ENCODE results near the gene GALNT14.

The GALNT14 gene

DNA sequence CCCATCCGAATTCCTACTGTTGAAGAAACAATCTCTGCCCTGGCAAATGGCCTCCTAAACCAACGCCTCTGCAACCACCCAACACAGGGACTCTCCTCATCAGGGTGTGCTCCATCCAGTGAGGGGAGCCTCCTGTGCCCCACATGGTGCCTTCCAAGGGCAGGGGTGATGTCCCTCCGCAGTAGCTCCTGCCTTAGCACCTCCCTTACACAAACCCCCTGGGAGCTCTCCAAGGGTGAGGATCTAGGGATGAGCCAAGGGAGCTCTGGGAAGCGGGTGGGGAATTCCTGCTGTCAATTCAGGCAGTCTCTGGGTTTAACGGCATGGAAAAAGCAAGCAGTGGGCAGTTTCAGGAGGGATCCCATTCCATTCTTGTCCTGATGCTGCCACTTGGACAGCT is 3.8 kb downstream of the GALNT14 start:
- DNase-seq, result no peak

DNA sequence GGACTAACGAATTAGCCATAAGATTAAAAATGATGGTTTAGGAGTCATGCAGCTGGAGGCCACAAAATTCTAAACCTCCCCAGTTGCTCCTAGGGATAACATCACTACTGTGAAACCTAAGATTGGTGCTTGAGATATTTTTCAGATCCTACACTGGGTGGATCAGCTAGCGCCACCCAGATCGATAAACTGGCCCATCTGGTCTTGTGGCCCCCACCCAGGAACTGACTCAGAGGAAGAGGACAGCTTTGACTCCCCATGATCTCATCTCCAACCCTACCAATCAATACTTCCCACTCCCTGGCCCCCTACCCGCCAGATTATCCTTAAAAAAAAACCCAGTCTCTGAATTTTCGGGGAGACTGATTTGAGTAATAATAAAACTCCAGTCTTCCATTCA is 5.5 kb downstream of the GALNT14 start:
- no peak for DNase-seq

DNA sequence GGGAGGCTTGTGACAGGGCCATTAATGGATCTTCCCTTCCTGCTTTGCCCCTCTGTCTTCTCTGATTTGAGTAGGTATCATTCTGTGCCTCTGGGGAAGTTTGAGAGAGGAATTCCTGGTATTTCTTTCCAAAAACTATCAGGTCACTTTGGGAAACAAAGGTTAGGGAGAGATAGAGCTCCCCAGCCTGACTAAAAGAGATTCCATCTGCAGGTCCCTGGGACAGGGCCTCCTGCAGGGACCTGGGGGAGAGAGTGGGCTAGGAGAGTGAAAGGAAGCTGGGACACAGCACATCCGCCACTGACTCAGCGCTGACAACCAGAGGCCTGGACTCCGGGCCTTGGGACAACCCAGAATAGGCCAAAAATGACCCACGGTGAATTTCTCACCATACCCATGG is 6.4 kb downstream of the GALNT14 start:
- no peak for DNase-seq

DNA sequence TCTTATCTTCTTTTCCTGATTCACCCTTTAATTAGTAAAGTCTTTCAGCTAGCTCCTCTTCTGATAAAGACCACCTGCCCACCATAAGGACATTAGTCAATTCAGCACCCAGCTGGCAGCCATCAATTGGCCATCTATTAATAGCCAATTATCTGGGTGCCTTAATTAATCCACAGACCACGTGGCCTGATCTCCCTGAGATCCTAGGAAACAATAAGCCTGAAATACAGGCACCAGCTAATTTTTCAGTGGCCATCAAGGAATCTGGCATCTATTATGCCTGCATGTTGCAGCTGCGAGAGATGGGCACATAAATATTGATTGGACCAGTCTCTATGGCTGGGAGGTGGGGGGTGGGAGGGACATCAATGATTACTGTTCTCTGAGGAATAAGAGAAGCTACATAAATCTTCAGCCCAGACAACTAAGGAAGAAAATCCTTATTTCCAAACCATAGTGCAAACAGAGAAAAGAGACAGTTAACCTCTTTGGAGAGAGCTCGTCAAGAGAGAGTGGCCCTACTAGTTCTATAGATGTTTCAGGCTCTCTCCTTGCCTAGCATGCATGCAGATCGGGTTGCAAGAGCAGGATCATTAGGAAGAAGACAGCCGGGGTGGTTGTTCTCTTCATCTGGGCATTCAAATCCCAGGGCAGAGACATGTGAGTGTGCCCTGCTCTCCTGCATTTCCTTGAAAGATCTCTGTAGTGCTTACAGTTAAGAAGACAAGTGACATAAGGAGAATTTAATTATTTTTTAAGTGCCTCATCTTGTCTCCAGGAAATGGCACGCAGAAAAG is 8.7 kb downstream of the GALNT14 start:
- DNase-seq, result no peak

- DNase-seq, result no peak
Measured at GRCh38 chr2:31127931-31128330, 10.3 kb downstream of the GALNT14 start.

GRCh38 chr2:31125918-31126695 is 12.1 kb downstream of the GALNT14 start:
- DNase-seq, result no peak

DNA sequence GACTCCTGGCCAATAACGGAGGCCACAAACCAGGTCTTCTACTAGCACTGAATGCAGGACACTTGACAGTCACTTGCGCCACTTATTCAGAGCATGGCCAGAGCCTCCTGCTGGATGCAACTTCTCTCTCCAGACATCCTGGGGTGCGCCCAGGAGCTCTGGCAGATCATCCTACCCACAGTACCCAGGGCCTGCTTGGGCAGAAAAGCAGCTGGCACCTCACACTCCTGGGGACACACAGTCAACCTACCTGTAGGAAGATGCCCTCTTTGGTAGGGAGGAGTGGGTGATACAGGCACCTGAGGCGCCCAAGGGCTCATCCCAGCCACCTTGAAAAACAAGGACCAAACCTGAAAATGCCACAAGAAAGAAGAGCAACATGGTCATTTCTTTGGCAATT is 13.3 kb downstream of the GALNT14 start:
- DNase-seq, result no peak

DNA sequence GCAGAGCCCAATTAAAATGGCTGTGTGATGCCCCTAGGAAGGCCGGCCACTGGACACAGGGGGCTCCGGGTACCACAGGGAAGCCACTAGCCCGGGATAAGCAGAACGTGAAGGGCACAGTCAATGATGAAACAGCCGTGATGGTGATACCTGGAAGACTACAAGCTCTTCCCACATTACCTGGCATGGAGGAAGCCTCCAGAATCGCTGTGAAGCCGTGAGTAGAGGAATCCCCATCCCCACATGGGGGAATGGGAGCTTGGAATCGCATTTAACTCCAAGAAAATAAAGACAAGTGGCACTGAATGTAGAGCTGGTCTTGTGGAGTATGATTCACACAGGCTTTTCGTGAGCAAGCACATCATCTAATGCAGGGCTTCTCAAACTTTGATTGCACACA is 16.1 kb downstream of the GALNT14 start:
- DNase-seq, result no peak

DNA sequence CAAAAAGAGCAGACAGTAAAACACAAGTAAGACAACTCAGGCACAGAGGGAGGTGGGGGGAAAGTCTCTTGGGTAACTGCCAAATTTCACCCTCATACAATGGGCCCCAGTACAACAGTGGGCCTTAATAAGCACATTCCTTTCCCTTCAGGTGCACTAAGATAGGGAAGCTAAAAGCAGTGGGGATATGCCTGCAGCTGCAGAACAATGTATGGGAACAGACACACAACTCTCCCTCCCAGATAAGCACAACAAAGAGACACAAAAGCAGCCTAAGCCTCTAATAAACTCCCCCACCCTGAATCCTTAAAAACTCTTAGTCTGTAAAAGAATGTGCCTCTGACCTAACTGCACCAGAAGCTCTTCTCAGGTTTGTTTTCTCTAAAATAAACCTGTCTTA is 24.5 kb downstream of the GALNT14 start:
- no peak for DNase-seq

DNA sequence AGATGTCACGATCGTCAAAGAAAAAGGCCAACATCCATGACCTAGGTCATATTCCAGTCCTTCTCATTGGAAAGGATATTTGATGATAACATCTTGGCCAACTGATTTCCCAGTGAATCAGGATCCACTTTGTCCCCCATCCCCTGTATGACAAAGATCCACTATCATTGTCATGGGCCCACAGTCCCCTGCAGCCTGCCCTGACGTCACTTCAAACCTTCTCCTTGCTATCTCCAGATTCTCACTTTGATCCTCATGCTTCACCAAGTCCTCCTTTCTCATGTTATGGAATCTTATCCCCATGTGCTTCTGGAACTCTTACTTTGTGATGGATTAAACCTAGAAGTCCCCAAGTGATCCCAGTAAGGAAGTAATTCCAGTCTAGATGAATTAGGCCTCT is 25.7 kb downstream of the GALNT14 start:
- no peak for DNase-seq

DNA sequence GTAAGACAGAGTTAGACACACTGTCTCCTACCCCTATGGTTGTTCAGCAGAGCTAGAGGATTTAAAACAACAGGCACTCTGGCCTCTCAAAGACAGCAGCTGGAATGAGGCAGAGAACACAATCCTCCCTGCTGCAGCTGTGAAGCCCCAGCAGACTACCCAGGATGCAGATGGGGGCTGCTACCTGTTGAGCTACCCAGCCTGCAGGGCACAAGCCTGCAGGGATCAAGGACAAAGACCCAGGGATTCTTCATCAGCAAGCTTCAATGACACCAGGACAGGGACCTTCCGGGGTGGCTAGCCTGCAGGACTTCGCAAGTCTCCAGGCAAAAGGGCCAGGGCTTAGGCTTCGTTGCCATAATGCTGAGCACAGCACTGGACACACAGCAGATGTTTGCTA is 27.2 kb downstream of the GALNT14 start:
- DNase-seq, result no peak

DNA sequence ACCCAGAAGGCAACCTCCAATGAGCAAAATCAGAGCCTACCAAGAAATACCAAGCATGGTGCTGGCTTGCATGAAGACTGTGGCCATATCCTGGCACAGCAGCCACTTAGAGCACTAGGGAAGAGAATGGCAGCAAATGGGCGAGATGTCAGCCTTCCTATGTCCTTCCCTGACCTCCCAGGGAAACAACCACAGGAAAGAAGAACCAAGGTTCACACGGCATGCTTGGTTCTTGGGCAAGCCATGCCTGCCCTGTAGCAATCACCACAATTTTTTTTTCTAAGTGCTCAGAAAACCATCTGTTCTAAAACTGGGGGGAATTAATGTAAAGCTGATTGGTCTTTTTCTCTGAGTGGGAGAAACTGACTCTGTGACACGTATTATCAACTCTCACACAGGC is 27.8 kb downstream of the GALNT14 start:
- no peak for DNase-seq

- no peak for DNase-seq
Measured at GRCh38 chr2:31109633-31110192, 28.5 kb downstream of the GALNT14 start.

- no peak for DNase-seq
Measured at GRCh38 chr2:31108561-31109286, 29.5 kb downstream of the GALNT14 start.

GRCh38 chr2:31107591-31108300 is 30.5 kb downstream of the GALNT14 start:
- DNase-seq, result no peak

DNA sequence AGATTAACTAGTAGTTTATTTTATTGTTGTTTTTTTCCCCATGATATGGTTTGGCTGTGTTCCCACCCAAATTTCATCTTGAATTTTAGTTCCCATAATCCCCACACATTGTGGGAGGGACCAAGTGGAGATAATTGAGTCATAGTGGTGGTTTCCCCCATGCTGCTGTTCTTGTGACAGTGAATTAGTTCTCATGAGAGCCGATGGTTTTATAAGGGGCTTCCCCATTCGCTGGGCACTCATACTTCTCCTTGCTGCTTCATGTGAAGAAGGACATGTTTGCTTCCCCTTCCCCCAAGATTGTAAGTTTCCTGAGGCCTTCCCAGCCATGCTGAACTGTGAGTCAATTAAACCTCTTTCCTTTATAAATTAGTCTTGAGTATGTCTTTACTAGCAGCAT is 36.5 kb downstream of the GALNT14 start:
- no peak for DNase-seq

DNA sequence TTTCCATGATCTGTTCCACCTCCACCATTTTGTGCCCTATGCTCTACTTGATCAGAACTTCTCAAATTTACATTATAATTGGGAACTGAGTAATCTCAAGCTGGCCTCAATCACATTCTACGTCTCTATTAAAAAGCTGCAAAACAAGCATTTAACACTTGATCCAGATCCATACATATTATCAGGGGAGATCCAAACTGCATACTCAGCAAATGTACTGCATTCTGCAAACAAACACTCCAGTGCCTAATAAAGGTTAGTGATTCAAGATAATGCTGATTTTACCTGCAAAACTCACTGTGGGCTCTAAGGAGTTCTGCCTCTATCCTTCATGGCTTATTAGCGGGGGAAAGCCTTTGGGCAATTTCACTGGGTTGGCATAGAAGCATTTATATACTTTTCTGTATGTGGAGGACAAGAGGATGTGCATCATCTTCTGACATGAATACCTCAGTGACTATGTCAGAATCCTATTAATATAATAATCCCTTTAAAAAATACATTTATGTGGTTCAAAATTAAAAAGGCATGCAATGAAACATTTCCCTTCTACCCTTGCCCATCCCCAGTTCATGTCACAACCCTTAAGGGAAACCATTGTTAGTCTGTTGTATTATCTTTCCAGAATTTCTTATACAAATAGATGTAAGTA is 40.2 kb downstream of the GALNT14 start:
- DNase-seq, result no peak

GRCh38 chr2:31090188-31090587 is 48.1 kb downstream of the GALNT14 start:
- DNase-seq, result no peak

GRCh38 chr2:31089645-31090044 is 48.6 kb downstream of the GALNT14 start:
- no peak for DNase-seq

DNA sequence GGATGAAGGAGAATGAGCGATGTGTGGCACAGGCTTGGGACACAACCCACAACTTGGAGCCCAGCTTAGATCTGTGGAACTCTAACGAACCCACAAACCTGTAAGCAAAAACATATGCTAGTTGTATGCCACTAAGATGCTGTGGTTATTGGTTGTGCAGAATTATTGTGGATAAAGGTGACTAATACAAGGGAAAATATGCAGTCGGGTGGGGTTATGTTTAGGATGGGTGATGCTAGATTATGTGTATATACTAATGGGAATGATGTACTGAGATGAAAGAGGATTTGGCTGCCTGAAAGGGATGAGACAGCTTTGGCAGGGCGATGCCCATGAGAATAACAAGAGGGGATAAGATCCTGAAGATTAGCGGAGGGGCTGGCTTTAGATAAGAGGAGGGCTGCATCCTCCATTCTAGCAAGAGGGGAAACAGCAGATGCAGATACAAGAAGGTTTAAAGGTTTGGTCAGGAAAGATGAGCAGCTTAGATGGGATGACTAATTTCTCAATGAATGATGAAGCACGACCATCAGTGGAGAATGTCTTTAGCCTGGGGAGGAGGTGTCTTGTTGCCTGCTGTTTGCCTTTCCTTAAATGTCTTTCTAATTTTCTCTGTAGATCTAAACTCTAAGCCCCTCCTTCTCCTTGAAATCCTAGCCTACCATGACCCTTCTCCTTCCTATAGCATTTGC is 49.6 kb downstream of the GALNT14 start:
- DNase-seq, result no peak

DNA sequence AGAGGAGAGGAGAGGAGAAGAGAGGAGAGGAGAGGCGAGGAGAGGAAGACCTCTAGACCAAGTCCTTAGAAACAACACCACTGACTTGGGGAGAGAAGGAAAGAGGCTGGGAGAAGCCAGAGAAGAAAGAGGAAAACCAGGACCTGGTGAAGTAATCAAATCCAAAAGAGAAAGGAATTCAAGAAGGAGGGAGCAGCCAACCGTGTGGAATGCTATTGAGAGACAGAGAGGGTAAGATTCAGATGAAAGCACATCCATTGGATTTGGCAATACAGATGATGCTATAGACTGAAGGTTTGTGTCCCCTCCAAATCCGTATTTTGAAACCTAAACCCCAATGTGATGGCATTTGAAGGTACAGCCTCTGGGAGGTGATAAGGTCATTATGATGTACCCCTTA is 50.7 kb downstream of the GALNT14 start:
- DNase-seq, result no peak

DNA sequence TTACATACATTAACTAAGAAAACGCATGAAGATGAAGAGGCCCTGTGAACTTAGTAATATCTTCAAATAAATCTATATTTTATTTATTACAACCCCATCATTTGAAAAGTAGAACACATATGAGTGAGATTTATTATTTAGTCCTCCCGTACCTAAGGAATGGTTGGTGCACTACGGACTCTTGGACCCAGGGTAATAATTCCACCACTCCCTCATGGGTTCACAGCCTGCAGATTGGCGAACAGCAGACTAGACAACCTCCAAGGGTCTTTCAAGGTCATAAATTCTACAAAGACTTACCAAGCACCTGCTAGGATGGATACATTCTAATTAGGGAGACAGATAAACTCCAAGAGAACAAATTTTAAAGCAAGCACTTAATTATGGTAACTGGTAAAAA is 51.6 kb downstream of the GALNT14 start:
- no peak for DNase-seq

All from activated CD8-positive, alpha-beta memory T cell treated with anti-CD3 and anti-CD28 coated beads for 24 hours (primary cell).